Stimulated activated CD8-positive, alpha-beta memory T cell treated with anti-CD3 and anti-CD28 coated beads, Interleukin-15, amount 100 ng/mL, for 4 hours (primary cell): ENCODE results near the gene HLTF.

Experiments used
- DNase-seq, 2 donors: peaks; one replicate each; pipeline ENCODE4 v3.0.0-alpha.2; 2020; ENCODE audit warnings: low read depth in 2 of 2

The HLTF gene

DNA sequence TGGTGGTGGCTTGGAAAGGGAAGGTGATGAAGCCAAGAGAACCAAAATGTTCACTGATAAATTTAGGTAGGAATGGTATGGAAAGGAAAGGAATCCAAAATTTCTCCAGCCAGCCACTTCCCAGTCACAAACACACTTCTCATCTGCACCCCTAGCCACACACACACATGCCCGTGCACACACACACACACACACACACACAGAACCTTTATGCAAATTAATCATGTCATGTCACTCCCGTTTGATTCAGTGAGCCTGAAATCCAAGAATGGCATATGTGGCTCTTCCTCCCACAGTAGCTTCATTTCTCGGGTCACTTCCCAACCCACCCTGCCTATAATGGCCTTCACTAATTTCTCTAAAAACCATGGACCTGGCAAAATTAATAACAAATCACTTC is 3.1 kb upstream of the HLTF start:
- no peak for DNase-seq

DNA sequence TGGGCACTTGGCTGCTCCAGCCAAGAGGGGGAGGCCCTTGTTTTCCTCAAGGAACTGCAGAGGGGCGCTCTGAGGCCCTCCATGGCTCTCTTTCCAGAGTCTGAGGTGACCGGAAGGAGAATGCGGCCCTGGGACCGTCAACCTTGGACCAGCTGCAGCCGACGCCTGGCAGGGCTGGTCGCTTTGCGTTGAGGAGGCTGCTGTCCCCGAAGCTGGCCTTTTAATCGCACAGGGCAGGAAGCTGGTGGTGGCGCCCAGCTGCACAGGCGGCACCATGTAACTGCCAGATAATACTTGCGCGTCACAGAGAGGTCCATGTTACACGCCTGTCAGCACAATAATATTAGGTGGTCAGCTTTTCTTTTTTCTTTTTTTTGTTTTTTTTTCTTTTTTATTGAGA is 875 bp upstream of the HLTF start:
- DNase-seq, result no peak

DNA sequence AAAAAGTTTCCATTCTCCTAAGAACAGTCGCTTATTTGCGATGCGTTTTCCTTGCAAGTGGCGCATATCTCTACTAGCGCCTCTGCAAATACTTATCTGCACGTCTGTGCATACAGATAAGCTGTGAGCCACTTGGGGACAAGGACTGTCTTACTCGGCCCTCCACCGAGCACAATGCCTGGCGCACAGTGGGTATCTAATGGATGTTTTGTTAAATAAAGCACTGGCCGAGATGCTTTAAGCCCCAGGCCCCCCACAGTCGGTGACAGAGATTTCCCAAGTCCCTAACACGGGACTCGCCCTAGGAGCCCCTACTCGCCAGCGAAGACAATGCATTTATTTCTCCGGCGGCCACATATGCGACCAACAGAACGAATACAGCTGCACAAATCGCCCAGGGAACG is 503 bp downstream of the HLTF start:
- no peak for DNase-seq

DNA sequence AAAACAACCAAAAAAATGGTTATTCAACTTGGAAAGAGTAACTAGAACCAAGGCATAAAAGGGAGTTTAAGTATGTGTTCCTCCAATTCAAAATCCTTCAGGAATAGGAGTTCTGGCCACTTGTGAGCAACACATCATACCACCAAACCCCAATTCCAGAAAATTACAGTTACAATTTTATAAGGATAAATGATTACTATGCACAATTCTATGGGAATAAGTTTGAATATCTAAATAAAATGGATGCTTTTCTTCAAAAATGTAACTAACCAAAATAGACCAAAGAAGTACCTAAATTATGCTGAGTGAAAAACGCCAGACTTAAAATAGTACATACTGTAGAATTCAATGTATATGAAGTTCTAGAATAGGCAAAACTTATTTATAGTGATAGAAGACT is 4.6 kb downstream of the HLTF start:
- DNase-seq, result no peak

DNA sequence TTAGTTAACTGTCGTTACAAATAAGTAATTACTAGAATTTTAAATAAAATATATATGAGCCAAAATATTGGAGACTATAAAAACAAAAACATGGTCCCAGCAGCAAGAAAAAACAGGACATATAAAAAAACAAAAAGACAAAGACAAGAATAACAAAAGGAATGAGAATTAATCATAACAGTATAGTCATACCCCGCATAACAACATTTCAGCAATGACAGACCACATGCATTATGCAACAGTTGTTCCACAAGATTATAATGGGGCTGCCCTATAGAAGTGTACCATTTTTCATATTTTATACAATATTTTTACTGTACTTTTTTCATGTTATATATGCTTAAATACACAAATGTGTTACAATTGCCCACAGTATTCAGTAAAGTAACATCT is 5.6 kb downstream of the HLTF start:
- no peak for DNase-seq

DNA sequence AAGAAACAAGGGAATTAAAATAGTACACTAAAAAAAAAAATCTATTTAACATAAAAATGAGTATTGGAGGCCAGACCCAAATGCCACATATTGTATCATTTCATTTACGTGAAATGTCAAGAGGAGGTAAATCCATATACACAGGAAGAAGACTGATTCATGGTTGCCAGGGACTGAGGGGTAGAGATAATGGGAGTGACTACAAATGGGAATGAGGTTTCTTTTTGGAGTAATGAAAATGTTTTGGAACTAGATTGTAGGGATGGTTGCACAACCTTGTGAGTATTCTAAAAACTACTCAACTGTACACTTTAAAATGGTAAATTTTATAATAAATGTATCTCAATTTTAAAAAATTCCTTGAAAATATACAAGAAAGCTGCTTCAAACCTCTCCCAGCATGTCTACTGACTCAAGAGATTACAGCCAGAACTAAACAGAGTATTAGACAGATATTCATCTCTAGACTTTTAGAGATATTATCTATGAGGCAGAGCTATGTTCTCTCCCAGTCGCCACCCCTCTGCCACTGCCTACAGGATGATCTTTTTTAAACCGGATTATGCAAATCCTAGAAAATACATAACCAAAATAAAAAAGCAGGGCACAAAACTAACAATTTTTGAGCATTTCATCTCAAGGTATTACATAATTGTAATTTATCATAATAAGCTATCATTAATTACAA is 6.2 kb downstream of the HLTF start:
- DNase-seq, result no peak

DNA sequence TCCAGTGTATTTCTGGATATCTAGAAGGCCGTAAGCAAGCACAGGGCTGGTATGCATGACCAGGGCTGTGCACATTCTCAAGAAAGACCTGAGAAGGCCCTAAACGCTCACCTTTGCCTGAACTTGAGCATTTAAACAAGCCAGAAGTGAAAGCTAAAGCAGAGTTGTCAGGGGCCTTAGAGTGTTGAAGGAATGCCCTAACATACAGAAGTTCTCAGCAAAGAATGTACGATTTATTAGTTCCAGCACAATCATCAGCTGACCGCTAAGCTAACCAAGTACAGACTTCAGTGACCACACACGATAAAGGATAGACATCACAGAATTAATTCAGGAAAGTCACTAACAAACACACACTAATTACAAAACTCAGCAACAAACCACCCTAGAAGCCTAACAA is 8.7 kb downstream of the HLTF start:
- DNase-seq, result no peak

DNA sequence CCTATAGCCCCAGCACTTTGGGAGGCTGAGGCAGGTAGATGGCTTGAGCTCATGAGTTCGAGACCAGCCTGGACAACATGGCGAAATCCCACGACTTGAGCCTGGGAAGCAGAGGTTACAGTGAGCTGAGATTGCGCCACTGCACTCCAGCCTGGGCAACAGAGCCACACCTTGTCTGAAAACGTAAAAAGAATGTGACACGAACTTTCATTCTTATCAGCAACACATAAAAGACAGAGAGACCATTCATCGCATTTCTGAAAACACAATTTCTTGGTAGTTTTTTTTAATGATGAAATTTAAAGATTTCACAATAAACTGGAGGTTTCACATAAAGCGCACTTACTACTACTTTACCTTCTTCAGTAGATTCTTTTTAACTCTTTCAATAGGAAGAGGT is 18.4 kb downstream of the HLTF start:
- no peak for DNase-seq

DNA sequence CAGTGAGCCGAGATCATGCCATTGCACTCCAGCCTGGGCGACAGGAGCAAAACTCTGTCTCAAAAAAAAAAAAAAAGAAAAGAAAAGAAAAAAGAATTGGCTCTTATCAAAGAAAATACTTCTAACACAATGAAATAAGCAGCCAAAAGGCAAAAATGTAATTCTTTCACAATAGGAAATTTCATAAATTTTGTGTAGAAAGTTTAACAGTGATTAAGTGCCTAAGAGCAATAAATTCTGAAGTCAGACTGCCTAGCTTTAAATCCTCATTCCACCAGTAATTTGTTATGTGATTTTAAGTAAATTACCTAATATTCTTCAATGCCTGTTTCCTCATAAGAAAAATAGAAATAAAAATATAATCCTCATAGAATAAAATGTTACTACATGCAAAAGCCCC is 24.6 kb downstream of the HLTF start:
- no peak for DNase-seq

DNA sequence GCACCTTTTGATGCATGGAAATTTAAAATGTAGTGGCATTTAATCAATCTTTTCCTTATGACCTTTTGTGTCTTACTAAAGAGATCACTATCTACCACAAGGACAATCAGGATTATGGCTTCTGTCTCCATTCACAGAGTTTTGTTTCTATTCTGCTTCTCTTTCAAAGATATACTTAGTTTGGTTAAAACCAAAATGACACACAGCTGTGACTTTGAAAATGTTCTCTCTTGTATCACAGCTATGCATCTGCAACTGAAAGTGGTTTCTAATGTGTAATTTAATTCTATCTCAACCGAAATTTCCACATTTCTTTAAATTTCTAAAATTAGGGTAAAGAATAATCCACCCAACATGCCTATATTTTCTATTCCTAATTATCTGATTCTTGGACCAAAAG is 27.7 kb downstream of the HLTF start:
- no peak for DNase-seq

DNA sequence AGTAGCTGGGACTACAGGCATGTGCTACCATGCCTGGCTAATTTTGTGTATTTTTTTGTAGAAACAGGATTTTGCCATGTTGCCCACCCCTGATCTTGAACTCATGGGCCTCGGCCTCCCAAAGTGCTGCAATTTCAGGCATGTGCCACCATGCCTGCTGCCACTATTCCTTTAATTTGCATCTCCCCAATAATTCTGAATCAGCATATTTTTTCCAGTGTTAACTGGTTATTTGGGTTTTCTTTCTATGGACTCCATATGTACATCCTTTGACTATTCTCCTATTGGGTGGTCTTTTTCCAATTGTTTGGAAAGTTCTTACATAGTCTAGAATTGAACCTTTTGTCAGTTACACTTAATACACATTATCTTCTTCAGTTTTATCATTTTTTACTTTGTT is 28.1 kb downstream of the HLTF start:
- no peak for DNase-seq

DNA sequence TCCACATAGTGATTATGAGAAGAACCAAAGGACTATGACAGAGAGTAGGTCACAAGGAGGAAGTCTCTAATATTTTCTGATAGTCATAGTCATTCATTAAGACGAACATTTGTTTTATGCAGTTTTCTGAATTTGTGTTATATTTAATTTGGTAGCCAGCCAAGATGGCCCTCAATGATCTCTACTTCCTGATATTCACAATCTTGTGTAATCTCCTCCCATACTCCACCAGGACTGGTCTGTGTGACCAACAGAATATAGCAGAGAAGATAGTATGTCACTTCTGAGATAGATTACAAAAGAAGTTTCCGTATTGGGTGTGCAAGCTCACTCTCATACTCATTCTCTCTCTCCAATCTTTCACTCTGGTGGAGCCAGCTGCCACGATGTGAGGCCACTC is 30.8 kb downstream of the HLTF start:
- no peak for DNase-seq

DNA sequence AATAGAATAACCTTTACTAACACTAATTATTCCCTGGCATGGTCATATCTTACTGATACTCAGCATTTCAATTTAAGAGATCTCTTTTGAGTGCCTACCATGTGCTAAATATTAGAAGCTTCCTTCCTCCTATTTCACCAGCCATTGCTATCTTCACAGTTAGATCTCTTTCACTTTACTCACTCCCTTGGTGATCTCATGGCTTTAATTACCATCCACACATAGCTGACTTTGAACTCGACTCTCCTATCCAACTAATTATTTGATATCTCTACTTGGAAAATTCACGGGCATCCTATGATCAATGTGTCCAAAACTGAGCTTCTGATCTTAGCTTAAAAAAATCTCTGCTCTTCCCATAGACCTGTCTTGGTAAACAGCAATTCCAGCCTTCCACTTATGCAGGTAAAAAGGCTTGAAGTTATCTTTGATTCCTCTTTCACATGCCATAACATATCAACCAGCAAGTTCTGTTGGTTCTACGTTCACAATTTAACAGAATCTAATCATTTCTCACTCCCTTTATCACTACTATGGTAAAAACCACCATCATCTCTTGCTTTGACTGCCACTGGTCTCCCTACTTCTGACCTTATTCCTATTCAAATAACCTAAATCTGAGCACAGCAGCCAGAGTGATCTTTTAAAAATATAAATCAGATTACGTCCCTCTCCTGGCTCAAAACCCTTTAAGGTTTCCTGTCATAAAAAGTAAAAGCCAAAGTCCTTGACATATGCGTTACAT is 41.8 kb downstream of the HLTF start:
- no peak for DNase-seq

DNA sequence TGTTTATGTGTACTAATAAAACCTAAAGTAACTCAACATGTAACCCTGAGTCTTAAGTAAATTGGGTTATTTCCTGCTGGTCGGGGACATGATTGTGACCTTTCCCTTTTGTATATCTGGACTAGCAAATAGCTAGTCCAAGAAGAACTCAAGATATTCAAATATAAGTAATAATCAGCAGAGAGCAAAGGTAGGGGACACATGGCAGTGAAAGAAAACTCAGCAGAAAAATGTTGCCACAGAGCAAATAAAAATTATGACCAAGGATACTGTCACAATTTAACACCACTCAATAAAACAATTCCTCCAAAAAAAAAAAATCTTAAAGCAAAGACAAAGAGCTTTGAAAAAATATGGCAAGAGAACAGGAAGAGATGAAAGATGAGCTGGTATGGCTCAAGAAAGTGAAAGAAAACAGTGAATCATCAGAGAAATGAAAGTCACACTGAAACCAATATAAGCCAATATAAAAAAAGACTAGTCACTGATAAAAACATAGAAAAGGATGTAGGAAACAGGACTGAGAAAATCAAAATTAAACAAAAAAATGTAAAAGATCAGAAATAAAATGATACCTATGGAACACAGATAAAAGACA is 43.4 kb downstream of the HLTF start:
- DNase-seq, result no peak

DNA sequence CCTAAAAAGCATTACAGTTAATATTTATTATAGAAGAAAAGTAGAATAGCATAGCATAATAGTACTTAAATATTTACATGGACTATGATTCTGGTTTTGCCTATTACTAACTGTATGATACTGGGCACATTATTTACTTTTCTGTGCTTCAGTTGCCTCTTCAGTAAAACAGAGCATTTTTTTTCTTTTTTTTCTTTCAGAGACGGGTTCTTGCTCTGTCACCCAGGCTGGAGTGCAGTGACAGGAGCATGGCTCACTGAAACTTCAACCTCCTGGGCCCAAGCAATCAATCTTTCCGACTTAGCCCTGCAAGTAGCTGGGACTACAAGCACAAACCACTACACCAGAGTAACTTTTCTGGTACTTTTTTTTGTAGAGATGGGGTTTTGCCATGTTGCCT is 48.0 kb downstream of the HLTF start:
- no peak for DNase-seq

DNA sequence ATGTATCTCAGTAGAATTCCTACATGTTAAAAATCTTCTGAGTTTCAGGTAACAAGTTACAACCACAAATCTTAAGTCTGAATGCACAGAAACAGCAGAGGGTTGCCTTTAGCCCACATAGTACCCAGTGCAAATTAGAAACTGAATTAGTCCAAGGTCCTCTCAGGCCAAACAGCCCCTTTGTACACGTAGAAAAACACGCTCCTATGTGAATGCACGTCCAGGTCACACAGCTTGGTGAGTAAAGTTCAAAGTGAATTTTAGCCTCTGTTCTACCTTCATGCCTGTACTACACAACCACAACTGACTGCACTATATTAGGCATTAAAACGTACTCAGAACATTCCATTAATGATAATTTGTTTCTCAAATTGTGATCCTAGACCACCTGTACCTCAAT is 48.6 kb downstream of the HLTF start:
- no peak for DNase-seq

DNA sequence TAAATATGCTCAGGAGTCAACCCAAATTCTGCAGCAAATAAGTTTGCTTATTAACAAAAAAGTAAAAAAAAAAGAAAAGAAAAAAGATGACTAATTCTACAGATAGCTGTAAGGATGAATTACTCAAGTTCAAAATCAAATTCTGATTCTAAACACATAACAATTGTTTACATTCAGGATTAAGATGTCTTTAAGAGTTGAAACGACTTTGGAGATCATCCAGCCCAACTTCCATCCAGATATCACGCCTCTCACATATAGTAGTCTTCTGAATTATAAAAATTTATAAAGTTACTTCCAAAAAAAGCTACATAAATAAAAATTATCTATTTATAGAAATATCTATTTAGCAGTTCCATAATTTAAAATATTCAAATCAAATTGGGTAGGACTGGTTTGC is 55.2 kb downstream of the HLTF start:
- no peak for DNase-seq

DNA sequence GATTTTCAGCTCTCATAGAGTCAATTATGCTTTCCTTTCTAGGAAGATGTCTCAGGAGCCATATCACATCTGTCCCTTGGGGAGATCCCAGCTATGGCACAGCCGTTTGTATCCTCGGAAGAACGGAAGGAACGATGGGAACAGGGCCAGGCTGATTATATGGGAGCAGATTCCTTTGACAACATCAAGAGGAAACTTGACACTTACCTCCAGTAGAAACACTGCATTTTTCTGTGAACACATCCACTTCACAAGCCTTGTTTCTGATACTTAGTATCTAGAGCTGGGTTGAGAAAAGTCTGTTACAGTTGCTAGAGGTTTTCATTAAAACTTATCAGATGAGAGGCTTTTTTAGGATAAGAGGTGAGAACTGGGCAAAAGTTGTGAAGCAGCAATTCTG is 59.6 kb downstream of the HLTF start:
- DNase-seq, result no peak

DNA sequence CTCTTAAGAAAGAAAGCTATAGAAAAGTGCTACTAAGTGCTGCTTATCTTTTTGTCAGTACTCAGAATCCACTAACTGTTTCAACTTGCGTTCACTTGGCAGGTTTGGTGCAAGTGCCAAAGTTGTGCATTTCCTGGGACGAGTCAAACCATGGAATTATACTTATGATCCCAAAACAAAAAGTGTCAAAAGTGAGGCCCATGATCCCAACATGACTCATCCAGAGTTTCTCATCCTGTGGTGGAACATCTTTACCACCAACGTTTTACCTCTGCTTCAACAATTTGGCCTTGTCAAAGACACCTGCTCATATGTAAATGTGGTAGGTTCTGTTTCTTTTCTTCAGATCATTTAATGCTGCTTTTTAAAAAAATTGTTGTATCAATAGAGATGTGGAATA is 62.4 kb downstream of the HLTF start:
- DNase-seq, result no peak

DNA sequence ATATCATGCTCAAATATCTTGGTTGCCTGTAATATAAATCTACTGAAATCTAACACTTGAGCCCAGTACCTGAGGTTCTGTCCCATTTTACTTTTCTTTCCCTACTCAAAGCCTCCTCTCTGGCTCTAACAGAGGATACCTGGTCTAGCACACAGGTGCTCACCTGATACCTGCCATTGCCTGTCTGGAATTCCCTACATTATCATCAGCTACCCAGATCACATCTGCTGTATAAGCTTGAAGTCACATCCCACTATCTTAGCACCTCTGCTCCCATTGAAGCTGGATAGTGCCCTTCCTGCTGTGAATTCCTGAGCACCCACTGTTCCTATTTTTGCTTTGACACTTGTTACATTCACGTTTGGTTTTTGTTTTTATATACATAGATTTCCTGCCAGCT is 64.5 kb downstream of the HLTF start:
- DNase-seq, result no peak

DNA sequence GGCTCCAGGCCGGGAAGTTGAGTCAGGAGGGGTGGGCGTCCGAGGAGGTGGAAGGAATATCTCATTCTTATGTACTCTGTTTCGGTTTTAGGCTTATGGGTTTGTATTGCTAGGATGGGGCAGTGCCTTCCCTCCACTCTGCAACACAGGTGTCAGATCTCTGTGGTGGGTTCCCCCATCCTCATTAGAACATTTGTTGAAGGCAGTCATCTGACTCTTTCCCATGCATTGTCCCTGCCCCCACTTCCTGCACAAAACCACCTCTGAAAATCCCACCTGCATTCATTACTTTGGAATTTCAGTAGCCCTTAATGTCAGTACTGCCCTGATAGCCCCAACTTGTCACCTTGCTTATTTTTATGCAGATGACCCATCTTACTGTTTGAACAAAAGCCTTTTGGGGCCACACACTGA is 65.5 kb downstream of the HLTF start:
- no peak for DNase-seq

DNA sequence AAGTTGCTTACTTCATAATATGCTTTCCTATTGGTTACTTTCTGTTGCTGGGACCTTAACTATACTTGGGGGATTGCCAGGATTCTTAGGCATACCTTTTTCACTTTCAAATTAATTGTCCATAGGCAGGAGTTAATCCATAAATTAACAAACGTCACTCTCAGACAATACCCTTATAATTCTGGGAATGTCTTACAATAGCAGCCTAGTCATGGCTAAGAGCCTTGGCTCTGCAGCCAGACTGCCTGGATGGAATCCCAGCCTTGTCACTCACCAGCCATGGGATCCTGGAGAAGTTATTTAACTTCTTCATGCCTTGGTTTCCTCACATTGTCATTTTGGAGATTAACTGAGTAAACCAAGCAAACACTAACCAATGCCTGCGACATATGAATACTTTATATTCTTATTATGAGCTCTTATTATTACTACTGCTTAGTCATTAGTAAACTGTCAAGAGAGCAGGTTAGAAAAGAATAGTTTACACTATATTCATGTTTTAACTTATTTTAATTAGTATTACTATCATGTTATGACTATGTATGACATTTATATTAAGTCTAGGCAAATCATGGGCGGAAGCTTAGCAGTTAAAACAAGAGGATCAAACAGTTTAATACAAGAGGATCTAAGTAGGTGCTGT is 66.0 kb downstream of the HLTF start:
- no peak for DNase-seq

DNA sequence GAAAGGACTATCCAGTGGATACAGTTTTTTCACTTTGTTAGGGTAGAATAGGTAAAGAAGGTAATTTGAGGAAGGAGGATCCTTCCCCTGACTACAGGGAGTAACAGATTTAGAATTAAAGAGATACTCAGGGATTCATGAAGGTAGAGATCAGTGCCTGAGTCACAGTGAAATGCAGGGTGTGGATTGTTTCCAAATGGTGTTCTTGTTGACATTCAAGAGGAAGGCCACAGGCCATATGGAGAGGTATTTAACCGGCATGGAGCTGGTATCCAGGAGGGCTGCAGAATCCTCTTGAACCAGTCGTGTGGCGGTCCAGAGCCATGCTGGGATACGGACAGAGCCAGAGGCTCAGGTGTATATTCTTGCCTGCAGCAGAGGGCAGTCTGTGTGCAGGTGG is 66.8 kb downstream of the HLTF start:
- no peak for DNase-seq
